CD1c-positive myeloid dendritic cell (primary cell): ENCODE results near the gene NUMB.

Experiments used
- DNase-seq: peaks from one replicate; pipeline ENCODE4 v3.0.0-alpha.2; 2016; ENCODE audit errors: extremely low spot score

NUMB gene

GRCh38 chr14:73261075-73261474 lies 197.3 kb downstream of the NUMB start:
- no peak for DNase-seq

- no peak for DNase-seq
Measured at GRCh38 chr14:73260574-73260973, 197.8 kb downstream of the NUMB start.

- DNase-seq: no peak
Measured at GRCh38 chr14:73259837-73260236, 198.5 kb downstream of the NUMB start.

GRCh38 chr14:73258845-73259611 lies 199.3 kb downstream of the NUMB start:
- no peak for DNase-seq

- DNase-seq: no peak
Measured at GRCh38 chr14:73258076-73258475, 200.3 kb downstream of the NUMB start.

GRCh38 chr14:73255693-73256225 lies 202.6 kb downstream of the NUMB start:
- no peak for DNase-seq

- DNase-seq: no peak
Measured at GRCh38 chr14:73255005-73255400, 203.3 kb downstream of the NUMB start.

GRCh38 chr14:73254247-73255004 lies 203.9 kb downstream of the NUMB start:
- DNase-seq: no peak

- DNase-seq: no peak
Measured at GRCh38 chr14:73253721-73254120, 204.6 kb downstream of the NUMB start.

GRCh38 chr14:73253323-73253610 lies 205.1 kb downstream of the NUMB start:
- no peak for DNase-seq

GRCh38 chr14:73252491-73253322 lies 205.6 kb downstream of the NUMB start:
- DNase-seq: no peak

- DNase-seq: no peak
Measured at GRCh38 chr14:73251516-73252215, 206.7 kb downstream of the NUMB start.

GRCh38 chr14:73250781-73251500 lies 207.4 kb downstream of the NUMB start:
- no peak for DNase-seq

GRCh38 chr14:73250317-73250713 lies 208.0 kb downstream of the NUMB start:
- DNase-seq: no peak

- no peak for DNase-seq
Measured at GRCh38 chr14:73249564-73250316, 208.6 kb downstream of the NUMB start.

- no peak for DNase-seq
Measured at GRCh38 chr14:73249108-73249507, 209.2 kb downstream of the NUMB start.

- DNase-seq: peak; percentile 37
Measured at GRCh38 chr14:73248108-73248868, 210.1 kb downstream of the NUMB start.

GRCh38 chr14:73246387-73247150 lies 211.8 kb downstream of the NUMB start:
- no peak for DNase-seq
